Panc1 (cell line): ENCODE data around the gene PCDHGB5.
"Not testable (repeated sequence)": the region's sequence is repeated elsewhere in the genome, so short reads cannot be mapped to it uniquely, and the experiment has no call there.

Source experiments
- CTCF ChIP-seq: fragments of 450-650 bp; IDR thresholded peaks from 2 replicates; pipeline ENCODE4 v1.5.1; 2017; ENCODE audit warnings: mild to moderate bottlenecking
- POLR2AphosphoS5 ChIP-seq: IDR thresholded peaks from 2 replicates; pipeline ENCODE4 v1.6.1; 2012; ENCODE audit warnings: mild to moderate bottlenecking, low read depth, low read length, moderate library complexity
- REST ChIP-seq, 2 experiments: IDR thresholded peaks; 2 replicates each; pipeline ENCODE4 v1.6.1; 2011 to 2012; ENCODE audit warnings: low read depth in 2 of 2, control low read depth in 1 of 2, low read length in 1 of 2, mild to moderate bottlenecking in 1 of 2, moderate library complexity in 1 of 2; ENCODE audit not compliant: insufficient read depth in 1 of 2
- SIN3A ChIP-seq: IDR thresholded peaks from 2 replicates; pipeline ENCODE4 v1.6.1; 2012; ENCODE audit warnings: low read depth, mild to moderate bottlenecking, low read length, moderate library complexity, borderline replicate concordance; ENCODE audit not compliant: insufficient read depth
- TCF7L2 ChIP-seq: IDR thresholded peaks from 2 replicates; pipeline ENCODE4 v1.6.1; 2011; ENCODE audit warnings: mild to moderate bottlenecking, low read depth, low read length, inconsistent platforms

- not testable (repeated sequence) for TF ChIP-seq CTCF; POLR2AphosphoS5; REST (IDR thresholded peaks at IDR 0.05; ENCODE audit: insufficient read depth in 1 of 2, low read depth in 2 of 2, low read length in 1 of 2); SIN3A; TCF7L2
Measured at GRCh38 chr5:141375444-141376155, 22.1 kb upstream of the PCDHGB5 start.
